ENCODE results near the gene APOLD1.
"Not testable (repeated sequence)": the region's sequence is repeated elsewhere in the genome, so short reads cannot be mapped to it uniquely, and the experiment has no call there.

Gene APOLD1

DNA sequence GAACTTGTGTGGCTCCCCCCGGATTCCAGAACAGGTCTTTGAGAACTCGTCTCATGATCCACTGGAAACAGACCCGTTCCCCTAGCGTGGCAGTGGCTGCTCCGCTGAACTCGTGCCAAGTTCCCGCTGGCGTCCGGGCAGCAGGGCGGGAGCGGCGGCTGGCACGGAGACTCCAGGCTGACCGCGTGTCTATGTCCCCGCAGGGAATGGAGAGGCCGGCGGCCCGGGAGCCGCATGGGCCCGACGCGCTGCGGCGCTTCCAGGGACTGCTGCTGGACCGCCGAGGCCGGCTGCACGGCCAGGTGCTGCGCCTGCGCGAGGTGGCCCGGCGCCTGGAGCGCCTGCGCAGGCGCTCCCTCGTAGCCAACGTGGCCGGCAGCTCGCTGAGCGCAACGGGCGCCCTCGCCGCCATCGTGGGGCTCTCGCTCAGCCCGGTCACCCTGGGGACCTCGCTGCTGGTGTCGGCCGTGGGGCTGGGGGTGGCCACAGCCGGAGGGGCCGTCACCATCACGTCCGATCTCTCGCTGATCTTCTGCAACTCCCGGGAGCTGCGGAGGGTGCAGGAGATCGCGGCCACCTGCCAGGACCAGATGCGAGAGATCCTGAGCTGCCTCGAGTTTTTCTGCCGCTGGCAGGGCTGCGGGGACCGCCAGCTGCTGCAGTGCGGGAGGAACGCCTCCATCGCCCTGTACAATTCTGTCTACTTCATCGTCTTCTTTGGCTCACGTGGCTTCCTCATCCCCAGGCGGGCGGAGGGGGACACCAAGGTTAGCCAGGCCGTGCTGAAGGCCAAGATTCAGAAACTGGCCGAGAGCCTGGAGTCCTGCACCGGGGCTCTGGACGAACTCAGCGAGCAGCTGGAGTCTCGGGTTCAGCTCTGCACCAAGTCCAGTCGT lies 1.5 kb downstream of the APOLD1 start:
- DNase-seq (ENCODE audit: low read depth) = peak; percentile 59

DNA sequence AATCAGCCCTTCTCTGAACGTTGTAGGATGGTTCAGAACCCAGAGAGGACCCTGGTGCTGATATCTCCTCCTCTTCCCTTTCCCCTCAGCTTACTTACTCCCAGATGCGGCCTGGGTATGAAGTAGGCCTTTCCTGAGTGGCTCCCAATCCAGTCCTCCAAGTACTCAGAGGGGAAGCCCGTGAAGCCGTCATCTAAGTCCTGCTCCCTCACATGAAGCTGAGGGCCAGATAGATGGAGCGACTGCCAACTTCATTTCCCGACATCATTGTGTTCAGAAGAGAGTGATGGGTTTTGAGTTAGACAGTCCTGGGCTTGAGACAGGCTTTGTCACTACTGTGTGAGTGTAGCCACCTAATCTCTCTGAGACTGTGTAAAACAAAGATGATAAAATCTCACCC lies 2.7 kb downstream of the APOLD1 start:
- no peak for DNase-seq (ENCODE audit: low read depth)

DNA sequence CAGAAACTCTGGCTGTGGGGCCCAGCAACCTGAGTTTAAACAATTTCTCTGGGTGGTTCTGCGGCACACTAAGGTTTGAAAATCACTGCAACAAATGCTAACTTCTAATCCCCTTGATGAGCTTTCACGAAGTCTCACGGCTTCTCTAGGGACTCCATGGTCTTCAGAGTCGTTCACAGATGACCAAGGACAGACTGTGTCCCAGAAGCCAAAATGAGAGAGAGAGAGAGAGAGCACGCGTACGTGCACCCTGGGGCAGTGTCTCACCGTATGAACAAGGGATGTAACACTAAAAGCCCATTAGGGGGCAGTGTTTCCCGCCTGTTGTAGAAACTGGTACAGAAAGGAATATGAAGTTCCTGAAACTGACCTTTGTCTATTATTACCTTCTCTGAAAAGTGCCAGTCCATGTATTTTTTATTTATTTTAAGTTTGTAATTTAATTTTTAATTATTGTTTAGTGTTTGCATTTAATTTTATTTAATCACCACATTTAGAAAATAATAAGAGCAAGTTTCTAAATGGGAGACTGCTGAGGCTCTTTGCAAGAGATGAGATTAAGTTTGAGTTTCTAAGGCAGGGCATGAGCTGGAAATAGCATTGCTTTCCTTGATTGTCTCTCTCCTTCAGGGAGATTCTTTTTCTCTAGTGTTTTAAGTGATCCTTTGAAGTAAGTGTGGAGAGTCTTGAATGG lies 3.4 kb downstream of the APOLD1 start:
- DNase-seq (ENCODE audit: low read depth) = peak; percentile 18

DNA sequence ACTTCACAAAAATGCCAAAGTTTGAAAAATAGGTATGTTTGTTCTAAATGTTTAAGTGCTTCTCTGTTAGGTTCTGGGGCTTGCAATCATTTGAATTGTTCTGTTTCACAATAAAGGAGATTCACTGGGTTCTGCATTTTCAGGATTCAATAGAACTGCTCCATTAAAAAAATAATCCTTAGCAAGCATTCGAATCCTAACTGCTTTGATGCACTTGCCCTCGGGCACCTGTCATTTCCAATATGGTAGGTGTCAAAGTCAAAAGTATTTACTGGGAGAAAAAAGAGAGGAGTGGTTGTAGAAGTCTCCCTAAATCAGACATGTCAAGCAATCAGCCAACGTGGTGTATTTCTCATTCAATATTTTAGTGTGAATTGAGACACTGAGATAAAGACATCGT lies 5.5 kb downstream of the APOLD1 start:
- DNase-seq (ENCODE audit: low read depth) = no peak

DNA sequence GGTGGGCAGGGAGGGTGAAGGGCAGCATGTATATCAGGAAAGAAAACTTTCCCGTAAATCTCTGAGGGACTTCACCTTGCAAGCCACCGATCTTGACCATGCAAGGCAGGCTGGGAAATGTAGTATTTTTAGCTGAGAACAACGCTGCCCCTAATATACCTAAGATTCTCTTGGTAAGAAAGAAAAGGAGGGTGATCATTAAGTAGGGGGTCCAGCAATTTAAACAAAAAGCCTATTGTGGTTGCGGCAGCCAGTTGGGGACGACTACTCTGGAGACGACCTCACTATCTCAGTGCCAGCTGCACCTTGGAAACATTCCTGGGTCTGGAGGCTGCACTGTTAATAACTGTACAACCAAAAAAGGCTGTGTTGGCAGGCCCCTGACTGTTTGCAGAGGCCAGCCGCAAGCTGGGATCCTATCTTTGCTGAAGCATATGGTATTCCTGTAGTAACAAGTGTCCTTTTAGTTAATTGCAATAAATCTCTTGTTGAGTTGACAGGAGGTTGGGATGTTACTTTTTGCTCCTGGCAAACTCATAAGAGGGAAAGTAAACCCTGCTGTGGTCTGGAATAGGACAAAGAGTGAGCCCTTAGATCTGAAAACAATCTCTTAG lies 6.4 kb downstream of the APOLD1 start:
- DNase-seq (ENCODE audit: low read depth) = no peak

DNA sequence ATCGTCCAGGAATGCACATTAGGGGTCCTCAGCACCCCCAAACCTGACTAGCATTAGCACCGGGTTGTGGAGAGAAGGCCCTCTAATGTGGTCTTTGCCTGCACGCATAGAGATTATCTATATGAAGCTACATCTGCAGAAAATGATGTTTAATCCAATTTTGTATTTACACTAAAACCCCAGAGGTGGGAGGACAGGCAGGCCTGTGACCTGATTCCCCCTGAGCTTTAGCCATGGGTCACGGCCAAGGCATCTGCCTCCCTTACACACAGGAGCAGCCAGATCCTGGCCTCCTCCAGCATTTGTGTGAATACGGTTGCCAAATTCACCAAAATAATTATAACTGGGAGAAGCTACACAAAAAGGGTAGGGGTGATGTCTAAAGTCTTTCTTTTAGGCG lies 7.0 kb downstream of the APOLD1 start:
- no peak for DNase-seq (ENCODE audit: low read depth)

DNA sequence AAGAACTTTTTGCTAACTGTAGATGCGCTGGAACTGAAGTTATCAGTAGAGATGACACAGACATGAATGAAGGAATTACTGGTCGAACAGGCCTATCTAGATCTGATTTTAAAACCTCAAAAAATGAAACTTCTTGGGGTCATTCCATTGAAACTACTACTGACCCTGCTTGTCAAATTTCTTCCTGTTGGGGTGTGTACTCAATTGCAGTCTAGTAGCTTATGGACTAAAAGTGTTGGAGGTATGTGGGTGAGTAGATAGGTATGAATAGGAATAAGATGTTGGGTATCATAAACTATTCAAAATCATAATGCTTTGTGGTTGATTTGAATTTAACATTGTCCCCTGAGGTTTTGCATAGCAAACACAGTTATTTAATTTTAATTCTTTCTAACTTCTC lies 9.2 kb downstream of the APOLD1 start:
- DNase-seq (ENCODE audit: low read depth) = no peak

DNA sequence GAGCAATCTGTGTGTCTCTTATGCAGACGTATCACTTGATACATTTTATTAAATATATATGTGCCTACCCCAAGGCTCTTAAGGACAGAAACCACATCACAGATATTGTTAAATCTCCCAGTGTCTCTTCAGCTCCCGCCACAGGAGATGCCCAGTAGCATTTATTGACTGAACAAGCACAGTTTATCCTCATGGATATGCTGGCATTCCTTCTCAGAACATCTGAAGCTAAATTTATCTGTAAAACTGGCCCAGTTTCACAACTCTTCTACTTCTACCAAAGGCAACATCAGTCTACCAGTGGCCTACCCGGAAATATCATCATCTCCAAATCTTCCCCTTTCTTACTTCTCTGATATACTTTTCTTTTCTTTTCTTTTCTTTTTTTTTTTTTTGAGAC lies 10.7 kb downstream of the APOLD1 start:
- DNase-seq (ENCODE audit: low read depth) = no peak

DNA sequence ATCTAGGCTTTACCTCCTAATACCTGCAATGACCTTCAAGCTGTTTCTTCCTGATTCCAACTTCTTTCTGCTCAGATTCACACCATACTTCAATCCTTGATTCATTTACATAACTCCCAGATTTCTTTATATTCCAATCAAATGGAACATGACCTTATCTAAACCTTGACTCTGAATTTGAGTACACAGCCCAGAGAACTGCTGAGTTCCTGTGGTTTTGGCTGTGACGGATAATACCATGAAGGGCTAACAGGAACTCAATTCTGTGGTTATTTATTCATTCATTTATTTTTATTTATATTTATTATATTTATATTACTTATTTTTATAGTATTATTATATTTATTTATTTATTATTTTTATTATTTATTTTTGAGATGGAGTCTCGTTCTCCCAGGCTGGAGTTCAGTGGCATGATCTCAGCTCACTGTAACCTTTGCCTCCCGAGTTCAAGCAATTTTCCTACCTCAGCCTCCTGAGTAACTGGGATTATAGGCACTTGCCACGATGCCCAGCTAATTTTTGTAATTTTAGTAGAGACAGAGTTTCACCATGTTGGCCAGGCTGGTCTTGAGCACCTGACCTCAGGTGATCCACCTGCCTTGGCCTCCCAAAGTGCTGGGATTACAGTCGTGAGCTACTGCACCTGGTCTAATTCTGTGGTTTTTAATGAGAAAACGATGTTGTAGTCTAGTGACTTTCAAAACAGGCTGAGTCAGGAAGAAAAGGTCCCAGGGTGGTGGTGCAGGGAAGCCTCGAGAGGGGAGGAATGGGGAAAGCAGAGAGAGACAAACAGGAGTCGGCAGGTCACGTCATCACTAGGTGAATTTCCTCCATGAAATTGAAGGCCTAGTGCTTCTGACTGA lies 11.7 kb downstream of the APOLD1 start:
- no peak for DNase-seq (ENCODE audit: low read depth)

DNA sequence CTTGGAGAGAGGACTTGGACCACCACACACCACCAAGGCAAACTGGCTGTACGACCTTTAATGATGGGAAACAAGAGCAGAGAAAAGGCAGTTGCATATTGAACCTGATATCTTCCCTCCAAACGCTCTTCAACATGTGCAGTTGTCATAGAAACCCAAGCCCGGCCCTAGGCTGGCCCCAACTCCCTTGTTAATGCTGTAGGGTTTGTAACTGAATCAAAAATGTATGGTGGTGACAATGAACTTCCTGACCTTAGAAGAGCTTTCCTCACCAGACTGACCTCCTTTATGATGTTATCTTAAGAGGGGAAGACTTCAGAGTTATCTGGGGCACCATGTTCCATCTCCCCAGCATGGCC lies 12.3 kb downstream of the APOLD1 start:
- no peak for DNase-seq (ENCODE audit: low read depth)

DNA sequence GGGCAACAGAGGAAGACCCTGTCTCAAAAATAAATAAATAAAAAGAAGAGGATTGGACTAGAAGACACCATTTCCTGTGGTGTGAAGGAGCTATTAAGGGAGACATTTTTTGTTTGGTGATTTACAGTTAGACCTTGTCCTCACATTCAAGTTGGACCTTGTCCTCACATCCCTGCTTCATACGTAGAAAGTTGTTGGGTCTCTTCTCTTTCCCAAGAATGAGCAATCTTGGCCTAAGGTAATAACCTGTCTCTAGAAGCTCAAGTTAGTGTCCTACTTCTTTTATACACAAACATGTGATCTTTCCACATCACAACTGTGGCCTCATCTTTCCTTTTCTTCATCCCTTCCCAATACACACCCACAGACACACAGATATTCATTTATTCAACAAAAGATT lies 13.0 kb downstream of the APOLD1 start:
- DNase-seq (ENCODE audit: low read depth) = no peak

DNA sequence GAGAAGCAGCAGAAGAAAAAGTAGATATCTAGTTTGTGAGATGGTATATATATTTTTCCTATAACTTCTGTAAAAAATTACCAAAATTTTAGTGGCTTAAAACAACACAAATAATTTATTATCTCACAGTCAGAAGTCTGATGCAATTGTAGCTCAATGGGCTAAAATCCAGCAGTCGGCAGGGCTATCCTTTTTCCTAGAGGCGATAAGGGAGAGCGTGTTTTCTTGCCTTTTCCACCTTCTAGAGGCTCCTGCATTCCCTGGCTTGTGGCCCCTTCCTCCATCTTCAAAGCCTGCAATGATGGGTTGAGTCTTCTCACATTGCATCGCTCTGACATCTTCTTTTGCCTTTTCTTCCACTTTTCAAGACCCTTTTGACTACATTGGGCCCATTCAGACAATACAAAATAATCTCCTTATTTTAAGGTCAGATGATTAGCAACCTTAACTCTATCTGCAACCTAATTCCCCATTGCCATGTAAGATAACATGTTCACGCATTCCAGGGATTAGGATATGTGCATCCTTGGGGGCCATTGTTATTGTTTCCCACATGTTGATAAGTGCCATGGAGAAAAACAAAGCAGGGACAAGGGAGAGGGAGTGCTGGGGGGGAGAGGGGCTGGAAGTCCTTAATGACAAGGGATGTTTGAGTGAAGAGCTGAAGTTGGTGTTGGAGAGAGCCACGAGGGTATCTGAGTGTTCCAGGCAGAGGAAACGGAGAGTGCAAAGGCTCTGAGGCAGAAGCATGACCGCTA lies 13.9 kb downstream of the APOLD1 start:
- DNase-seq (ENCODE audit: low read depth) = no peak

DNA sequence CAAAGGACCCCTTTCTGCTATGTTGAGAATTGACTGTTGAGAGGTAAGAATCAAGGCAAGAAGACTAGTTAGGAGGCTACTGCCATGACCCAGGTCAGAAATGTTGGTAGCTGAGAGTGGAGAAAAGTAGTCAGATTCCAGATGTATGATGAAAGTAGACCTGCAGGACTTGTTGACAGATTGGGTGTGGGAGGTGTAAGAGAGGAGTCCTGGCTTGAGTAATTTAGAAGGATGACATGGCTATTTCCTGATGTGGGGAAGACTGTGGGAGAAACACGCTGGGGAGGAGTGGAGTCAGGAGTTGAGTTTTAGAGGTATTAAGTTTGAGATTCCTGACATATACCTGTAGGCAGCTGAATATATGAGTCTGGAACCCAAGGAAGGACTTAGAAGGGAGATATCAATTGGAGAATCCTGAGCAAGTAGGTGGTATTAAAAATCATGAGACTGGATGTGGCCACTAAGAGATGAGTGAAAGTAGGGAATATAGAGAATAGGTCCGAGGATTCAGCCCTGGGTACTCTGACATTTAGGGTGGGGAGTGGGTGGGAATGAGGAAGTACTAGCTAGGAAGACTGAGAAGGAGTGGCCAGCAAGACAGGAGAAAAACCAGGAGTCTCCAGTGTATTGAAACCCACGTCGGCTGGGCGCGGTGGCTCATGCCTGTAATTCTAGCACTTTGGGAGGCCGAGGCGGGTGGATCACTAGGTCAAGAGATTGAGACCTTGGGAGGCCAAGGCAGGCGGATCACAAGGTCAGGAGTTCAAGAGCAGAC lies 15.1 kb downstream of the APOLD1 start:
- DNase-seq (ENCODE audit: low read depth) = no peak

DNA sequence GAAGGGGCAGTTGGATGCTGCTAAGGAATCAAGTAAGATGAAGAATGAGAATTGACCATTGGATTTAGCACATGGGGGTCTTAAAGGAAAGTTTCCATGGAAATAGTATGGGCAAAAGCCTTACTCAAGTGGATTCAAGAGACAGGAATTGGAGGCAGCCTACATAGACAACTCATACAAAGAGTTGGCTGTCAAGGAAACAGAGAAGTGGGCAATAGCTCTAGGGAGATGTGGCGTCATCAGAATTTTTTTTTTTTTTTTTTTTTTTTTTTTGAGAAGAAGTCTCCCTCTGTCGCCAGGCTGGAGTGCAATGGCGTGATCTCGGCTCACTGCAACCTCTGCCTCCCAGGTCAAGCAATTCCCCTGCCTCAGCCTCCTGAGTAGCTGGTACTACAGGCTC lies 16.2 kb downstream of the APOLD1 start:
- DNase-seq (ENCODE audit: low read depth) = not testable (repeated sequence)

DNA sequence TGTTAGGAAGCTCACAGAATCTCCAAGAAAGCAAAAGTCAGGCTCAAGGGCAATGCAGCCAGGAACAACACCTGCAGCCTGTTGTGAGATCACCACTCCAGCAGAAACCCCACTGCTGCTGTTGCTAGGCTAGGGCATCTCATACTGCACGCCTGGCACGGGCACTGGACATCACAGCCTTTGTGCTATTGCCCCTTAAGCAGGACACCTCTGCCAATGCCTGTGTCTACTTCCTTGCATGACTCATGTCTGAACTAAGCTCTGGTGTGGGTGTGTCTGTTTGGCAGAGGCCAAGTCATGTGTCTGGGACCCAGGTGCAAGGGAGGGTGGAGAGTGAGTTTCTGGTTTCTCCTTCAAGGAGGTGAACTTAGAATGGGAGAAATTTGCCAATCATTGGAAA lies 17.7 kb downstream of the APOLD1 start:
- peak; percentile 18 for DNase-seq (ENCODE audit: low read depth)

DNA sequence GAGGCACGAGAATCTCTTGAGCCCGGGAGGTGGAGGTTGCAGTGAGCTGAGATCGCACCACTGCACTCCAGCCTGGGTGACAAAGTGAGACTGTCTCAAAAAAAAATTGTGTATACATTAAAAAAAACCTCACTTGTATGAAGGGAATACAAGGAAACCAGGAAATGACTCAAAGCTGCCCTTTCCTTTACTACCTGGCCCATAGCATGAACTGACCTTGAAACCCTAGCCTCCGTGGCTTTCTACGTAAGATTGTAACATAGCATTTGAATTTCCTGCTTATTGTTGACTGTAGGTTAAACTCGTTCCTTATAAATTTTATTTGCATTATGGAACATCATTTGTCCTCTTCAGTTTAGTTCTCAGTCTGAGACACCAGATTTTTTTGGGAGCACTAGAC lies 18.6 kb downstream of the APOLD1 start:
- DNase-seq (ENCODE audit: low read depth) = no peak

DNA sequence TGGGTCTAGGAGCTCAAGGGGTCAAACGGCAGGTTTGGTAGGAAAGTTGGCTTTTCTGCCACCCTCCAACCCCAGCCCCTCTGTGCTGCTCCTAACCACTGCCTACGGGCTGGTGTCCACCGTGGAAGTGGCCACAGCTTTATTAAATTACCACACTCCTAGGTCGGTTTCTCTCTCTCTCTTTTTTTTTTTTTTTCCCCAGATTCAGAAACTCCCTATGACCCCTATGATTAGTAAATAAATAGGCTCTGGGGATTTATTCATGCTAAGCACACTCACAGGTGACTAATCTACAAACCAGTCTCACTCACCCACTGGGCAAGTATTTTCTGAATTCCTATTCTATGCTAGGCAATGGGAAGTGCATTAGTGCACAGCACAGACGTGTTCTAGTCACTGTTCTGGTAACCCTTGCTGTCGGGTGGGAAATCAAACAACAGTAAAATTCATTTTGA lies 19.0 kb downstream of the APOLD1 start:
- DNase-seq (ENCODE audit: low read depth) = no peak

DNA sequence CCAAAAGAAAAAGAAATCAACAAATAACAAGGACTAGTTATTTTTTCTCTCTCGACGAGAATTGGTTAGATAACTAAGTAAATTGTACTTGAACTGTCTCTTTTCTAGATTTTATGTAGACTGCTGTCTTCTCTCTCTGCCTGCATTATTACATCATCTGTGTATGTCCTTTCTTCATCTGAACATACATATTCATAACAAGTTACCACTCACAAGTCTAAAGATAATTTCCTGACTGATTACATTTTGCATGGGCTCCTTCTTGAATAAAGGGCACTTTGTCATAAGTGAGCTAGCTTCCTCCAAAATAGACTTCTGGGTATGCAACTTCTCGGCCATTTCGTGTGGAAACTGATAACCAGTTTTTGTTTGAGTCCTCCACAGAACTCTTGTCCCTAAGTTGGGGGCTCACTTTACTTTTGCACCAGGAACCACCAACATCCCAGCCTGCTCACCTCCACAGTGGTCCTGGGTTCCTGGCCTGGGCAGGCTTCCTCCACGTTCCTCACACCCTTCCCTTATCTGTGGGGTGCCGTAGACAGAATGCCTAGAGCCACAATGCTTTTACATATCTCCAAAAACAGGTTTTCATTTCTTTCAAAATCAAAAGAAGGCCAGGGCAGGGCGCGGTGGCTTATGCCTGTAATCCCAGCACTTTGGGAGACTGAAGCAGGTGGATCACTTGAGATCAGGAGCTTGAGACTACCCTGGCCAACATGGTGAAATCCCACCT lies 21.5 kb downstream of the APOLD1 start:
- no peak for DNase-seq (ENCODE audit: low read depth)

DNA sequence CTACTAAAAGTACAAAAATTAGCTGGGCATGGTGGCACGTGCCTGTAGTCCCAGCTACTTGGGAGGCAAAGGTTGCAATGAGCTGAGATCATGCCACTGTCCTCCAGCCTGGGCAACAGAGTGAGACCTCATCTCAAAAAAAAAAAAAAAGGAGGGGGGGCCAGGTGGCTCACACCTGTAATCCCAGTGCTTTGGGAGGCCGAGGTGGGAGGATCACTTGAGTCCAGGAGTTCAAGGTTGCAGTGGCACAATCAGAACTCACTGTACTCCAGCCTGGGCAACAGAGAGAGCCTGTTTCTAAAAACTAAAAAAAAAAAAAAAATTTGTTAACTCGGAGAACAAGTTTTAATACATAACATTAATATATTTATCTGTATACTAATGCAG lies 22.1 kb downstream of the APOLD1 start:
- not testable (repeated sequence) for DNase-seq (ENCODE audit: low read depth)

Measured in T-helper 22 cell (primary cell).